HG03060 (cell line): ENCODE results near the gene CRMP1.

Source experiments
- ATAC-seq: cut with Tn5 transposase; IDR thresholded peaks from one replicate; pipeline ENCODE4 v1.9.1; 2021; ENCODE audit warnings: low read depth, moderate number of reproducible peaks; ENCODE audit not compliant: unreplicated experiment

The CRMP1 gene

DNA sequence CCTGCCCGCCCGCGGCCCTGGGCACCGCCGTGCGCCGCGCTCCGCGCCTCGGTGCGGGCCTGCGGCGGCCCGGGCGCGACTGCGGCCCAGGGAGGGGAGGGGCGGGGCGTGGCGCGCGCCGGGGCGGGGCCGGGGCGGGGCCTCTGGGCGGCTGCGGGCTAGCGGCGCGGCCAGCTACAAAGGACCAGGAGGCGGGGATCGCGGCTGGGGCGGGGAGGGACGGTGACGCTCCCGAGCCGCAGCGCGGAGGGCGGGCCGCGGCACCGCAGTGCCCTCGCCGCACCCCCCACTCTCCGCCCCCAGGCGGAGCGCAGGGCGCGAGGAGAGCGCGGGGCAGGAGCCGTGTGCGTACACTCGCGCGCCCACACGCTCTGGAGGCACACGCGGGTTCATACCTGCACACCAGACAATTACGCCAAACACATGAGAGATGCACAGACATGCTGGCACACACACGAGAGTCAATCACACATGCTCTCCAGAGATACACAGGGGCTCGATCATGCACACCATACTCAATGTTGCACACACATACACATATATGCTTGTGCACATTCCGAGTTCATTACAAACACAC lies at the start of gene CRMP1:
Gene CRMP1 (minus strand): TSS at position 83 of the 577 bp plus-strand sequence. CDS start 117 bp downstream, outside the sequence.
- no peak for ATAC-seq

DNA sequence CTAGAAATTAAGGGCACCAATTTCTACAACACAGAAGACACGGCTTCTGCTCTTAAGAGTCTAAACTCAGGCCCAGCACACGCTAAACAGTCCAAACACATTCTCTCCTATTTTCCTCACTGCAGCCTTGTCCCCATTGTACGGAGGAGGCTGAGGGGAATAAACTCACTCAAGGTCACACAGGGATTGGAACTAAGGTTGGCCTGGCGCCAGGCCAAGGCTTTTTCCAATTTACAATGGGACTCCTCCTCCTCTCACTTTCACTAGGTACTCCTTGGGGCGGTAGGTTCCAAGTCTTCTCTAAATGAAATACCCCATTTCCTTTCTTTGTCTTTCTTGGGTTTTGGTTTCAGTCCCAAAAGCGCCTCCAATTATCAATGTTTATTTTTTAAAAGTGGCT lies 48.7 kb upstream of the CRMP1 start:
- ATAC-seq = no peak

DNA sequence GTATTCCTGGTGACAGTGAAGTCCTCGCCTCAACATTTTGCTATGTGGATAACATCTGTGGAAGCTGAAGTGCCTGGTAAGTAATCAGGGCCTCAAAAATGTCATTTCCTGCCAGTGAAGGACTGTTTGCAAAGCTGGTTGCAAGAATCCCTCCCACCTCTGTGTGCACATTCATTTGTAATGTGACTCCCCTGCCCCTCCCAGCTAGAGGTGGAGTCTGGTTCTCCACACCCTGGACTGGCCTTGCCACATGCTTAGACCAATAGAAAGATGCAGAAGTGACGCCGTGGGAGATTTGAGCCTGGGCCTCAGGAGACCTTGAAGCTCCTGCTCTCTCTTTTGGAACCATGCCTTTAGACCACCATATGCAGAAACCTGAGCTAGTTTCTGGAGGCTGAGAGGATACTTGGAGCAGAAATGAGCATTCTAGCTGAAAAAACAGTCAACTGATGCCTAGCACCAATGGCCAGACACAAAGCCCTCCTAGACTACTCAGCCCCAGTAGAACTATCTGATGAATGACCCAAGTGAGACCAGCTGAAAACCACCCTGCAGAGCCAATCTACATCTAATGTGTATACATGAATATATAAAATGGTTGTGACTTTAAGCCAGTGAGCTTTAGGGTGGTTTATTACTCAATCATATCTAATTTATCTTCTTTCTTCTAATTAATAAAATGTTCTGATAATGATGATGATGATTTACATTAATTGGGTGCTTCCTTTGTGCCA lies 47.8 kb upstream of the CRMP1 start:
- no peak for ATAC-seq

DNA sequence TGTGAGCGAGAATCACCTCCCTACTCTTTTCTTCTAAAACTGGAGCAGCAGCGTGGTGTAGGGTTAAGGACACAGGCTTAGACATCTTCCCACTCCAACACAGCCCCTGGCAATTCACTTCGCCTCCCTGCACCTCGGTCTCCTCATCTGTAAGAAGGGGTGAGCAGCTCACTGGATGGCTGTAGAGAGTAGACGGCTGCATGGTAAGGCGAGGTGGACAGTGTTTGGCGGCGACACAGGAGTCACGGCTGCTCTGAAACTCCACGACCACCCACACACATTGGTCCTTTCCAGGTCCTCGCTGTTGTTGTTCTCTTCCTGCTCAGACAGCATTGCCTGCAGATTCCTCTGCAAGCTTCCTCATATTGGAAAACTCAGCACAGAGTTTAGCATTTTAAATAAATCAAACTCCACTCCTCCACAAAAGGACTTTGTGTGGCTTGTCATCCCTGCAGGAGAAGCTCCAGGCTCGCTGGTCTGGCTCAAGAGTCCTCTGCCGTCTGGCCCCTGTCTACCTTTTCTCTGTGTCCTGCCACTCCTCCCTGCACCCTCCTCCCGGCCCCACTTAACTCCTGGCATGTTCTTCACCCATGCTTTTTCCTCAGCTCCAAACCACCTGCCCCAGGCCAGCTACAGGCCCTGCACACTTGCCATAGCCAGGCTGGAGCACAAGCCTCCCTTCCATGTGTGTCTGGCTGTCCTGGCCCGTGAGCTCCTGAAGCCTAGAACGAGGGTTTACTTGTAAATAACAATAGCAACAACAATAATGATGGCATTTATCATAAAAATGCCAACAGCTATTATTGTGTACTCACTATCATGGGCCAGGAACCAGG lies 41.3 kb upstream of the CRMP1 start:
- no peak for ATAC-seq

DNA sequence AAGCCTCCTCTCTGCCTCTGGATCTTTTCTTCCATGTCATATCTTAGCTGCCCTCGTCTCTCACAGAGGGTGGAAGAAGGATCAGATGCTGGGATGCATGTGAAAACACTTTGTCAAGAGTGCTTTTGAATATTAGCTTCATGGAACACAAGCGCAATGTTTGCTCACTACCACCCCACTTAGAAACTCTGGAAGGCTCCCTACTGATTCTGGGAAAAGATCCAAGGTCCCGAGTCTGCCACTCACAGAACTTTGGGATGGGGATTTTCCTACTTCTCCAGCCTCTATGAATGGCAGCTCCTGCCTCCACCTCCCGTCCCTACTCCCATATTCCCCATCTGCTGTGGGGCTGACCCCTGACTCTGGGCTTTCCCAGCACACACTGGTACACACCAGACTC lies 40.2 kb upstream of the CRMP1 start:
- ATAC-seq = no peak

DNA sequence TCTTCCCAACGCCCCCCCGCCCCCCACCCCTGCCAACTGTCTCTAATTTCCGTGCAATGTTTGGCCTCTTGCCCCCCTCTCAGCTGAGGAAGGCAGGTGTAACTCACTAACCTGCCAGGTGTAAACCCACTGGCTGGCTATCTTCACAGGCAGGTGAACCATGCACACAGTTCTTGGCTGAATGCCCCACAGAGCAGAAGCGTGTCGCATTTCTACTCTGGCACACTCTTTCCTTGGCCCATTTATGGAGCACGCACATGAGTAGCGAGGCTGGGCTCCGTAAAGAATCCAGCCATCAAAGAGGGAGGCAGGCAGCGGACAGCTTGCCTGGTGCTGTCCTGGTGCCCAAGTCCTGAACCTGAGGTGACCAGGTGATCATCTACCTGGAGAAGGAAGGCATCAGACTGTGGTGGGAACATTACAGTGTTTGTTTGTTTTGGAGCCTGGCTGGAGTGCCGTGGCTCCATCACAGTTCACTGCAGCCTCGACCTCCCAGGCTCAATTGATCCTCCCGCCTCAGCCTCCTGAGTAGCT lies 39.2 kb upstream of the CRMP1 start:
- ATAC-seq = no peak

DNA sequence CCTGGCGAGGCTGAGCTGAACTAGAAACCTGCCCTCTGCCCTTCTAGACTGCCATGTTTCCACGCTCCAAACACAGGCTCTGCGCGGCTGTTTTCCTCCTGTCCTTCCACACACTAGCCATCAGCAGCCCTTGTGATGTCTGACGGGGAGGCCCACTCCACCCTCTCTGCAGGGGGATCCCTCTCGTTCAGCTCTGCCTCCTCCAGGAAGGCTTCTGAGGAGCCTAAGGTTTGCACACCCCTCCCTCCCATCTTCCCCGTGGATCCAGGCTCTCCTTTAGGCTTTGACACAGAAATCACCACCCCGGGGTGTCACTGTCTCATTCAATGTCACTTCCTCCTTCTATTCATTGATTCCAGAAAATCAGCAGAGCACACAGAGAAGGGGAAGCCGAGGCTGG lies 38.6 kb upstream of the CRMP1 start:
- no peak for ATAC-seq

DNA sequence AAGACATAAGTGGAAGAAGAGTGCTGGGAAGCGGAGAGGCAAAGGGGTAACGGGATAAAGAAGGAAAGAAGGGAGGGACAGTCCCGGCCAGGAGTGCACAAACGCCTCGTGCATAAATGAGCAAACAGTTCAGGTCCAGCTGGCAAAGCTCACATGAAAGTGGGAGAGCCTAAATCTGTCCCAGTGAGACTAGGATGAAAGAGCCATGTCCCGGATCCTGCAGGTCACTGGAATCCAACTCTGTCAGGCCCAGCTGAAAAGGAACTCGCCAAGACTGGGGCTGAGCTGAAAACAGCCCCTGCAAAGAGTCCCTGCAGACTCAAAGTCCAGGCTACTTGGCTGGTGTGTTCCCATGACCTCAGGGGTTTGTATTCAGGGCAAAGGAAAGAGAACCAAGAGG lies 38.0 kb upstream of the CRMP1 start:
- ATAC-seq = no peak

DNA sequence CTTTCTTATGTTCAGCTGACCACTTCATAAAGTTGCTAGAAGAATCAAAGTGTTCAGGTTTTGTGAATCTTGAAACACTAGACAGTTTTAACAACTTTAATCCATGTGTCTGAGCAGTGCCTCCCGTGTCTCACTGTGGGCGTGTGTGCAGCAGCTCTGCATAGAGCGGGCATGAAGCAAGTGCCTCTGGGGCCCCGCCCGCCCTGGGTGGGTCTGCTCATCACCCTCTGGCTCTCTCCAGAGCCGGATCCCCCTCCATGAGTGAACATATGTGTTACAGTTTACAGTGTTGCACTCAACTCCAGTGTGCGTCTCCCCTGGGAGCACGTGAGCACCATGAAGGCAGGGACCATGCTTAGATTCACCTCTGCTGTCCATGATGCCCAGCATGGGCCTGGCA lies 37.6 kb upstream of the CRMP1 start:
- ATAC-seq = no peak

DNA sequence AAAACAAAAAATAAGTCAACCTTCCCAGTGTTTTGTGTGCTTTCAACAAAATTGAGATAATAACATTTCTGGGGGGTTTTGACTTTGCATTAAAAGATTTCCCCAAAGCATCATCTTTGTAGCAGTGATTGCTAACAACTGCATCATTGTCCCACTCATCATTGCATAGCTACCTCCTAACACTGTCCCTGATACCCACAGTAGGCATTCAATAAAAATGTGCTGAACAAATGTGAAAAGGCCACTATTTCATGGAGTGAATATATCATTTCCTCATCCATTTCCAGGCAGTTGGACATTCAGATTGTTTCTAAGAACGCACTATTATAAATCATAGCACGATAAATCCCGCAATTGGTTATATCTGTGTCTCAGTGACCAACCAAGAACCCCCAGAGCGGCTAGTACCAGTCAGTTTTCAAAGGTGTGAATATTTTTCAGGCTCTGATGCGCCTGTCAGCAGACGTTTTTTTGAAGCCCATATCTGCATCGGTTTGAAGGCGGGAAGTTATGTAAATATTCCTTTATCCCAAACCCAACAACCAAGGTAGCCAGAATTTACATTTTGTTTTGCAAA lies 36.0 kb upstream of the CRMP1 start:
- no peak for ATAC-seq

DNA sequence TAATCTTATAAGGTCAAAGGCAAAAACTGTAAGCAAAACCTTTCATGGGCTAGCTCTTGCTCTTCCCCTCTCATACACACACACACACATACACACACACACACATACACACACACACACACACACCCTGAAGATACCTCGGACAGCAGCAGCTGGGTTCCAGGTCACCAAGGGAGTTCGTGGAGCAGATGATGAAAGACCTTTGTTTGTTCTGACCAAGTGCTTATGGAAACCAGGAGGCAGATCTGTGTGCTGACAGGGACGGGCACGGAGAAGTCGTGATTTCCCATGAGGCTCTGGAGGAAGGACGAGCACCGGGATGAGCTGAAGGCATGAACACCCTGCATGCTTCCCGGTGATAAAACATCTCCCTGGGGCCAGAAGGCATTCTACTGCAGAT lies 35.4 kb upstream of the CRMP1 start:
- no peak for ATAC-seq

DNA sequence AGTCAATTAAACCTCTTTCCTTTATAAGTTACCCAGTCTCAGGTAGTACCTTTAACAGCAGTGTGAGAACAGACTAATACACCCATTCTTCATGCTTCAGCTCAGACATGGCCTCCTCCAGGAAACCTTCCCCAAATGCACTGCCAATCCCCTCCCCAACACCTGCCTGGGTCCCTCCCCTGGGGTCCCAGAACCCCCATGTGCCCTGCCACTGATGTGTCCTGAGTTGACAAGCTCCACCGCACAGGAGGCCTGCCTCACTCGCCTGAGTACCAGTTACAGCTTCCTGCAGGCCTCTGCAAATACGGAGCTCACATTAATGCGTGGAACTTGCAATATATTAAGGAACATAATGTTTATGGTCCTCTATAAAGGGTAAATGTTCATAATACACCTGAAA lies 34.9 kb upstream of the CRMP1 start:
- ATAC-seq = no peak

DNA sequence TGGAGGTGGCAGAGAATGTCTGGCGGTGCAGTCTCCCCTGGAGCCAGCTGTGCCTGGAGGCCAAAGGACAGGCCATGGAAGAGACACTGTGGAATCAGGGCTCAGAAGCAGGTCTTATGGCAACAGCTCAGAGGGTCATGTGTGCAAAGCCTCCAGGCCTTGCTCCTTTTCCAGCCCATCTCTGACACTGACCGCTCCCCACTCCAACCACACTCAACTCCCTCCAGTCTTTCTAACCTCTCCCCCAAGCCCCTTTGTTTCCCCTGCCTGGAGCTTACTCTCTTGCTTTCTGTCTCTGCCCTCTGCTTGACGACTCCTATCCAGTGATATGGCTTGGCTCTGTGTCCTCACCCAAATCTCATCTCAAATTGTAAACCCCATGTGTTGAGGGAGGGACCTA lies 34.2 kb upstream of the CRMP1 start:
- ATAC-seq = no peak

DNA sequence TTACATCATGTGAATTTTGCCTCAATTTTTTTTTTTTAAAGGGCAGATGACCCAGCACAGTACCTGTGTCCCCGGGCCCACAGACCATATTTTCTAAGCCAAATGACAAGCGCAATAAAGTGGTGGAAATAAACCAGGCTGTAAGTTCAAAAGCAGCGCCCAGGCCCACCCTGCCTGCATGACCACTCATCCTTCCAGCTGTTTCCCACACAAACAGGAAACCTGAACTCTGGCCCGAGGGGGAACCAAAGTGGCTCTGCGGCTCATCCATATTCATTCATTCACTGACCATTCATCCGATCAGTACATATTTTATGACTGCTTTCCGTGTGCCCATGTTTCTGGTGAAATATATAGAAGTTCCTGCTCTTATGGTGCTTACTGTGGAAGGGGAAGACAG lies 33.7 kb upstream of the CRMP1 start:
- no peak for ATAC-seq

DNA sequence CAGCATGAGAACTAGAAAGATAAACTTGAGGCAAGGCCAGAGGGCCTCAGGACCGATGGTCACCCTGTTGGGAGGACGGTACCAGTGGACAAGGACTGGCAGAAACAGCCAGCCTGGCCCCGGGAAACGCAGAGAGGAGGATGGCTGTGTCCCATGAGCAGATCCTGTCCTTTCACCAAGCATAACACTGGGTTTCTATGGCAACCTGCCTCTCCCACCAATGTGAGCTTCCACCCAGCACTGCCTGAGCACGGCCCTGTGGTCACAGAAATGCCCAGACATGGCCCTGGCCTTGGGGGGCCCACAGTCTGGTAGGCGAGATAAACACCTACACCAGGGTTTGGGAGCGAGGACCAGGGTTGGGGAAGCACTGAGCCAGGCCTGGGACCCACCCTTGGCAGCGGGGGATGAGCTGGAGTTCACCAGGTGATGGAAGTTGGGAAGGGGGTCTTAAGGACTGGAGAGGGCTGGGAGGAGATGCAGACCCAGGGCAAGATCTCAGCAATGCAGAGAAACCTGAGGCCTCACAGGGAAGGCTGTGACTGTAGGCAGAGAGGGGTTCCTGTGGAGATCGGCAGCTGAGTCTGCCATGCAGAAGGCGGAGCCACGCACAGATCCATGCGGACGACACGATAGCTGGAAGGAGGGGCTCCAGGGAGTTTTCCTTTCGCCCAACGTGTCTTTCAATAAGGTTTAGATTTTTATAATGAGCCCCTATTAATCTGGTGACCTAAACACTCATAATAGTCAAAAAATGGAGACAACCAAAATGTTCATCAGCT lies 32.7 kb upstream of the CRMP1 start:
- no peak for ATAC-seq

DNA sequence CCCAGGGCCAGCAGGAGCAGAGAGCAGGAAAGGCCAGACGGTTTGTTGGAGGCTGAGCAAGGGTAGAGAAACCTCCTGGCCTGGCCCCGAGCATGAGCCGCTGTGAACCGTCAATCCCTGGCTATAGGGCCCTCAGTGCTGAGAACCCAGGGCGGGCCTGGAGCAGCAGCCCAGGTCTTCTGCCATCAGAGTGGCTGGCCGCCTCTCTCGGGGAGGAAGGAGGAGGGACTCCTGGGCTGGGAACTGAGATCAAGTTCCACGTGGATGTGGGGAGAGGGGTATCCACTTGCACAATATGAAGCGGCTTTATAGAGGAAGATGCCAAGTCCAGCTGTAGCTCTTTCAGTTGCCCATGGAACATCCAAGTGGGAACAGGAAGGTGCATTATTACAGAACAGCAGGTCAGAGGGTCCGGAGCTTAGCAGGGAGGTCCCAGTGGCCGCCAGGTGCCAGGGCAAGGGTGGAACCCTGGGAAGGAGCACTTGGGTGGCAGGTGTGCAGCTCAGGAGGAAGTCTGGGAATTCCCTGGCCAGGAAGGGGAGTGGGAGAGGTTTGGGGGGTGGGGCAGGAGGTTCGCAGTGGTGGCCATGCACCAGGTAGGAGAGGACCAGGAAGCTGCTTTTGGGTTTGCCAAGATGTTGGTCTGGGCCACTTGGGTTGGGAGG lies 31.7 kb upstream of the CRMP1 start:
- no peak for ATAC-seq

DNA sequence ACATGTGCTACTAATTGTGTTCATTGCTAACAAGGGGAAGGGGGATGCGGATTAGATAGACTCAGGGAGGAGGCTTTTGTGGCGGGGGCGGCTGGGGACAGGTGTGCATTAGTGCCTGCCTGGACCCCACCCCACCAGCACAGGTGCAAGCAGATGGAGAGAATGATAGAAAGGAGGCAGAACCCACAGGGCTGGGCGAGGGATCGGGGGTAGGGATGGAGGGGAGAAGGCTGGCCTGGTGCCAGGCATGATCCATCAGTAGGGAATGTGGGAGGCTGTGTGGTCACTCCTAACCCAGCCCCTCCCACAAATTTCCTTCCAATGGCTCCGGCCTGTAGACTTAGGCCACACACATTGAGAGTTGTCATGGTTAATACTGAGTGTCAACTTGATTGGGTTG lies 30.5 kb upstream of the CRMP1 start:
- ATAC-seq = no peak

DNA sequence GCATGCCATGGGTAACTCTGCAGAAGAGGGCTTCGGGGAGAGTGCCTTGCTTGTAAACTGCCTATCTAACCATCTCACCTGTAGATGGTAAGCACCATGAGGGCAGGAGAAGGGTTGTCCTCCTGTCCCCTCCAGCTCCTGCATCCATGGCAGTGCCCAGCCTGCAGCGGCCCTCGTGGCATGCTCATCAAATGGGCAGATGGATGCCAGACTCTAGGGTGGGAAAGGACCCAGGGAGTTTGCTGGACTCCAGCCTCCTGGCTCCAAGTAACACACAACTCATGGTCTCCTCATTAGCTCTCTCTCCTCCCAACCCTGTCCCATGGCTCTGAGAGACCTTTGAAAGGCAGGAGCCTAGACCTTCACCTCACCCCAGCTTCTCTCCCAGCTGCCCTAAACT lies 29.7 kb upstream of the CRMP1 start:
- ATAC-seq = no peak

DNA sequence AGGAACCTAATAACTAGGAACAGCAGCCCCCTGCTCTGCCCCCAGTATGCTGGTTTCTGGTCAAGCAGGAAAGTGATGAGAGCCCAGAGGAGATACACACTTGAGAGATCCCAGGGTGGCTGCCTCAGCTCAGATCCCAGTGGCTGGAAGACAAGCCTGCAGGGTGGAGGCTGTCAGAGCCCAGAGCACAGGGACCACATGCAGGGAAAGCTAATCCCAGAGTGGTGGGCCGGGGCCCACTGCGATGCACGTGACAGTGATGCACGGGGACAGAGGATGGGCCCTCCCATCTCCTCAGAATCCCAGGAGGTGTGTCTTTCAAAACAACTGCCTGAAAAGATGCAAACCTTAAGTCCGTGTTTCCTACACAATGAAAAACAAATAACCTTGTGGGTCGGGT lies 29.1 kb upstream of the CRMP1 start:
- no peak for ATAC-seq
